Esophagus muscularis mucosa (tissue), 4 donors: ENCODE results near the gene PDE4D. TPM values are rescaled to one million over a fixed set of nuclear protein-coding genes. Genes with fewer than 3 reads are reported as not detected.

ENCODE experiments used
- DNase-seq: peaks from one replicate; pipeline ENCODE4 v3.0.0-alpha.2; 2017; ENCODE audit errors: extremely low spot score
- H3K27ac ChIP-seq, 4 donors: fragments of 200-600 bp; sonication (generic); replicated peaks in 1 of 4; 1 replicate in 3 of 4; 2 replicates in 1 of 4; pipeline ENCODE4 v1.5.1; 2016 to 2019; ENCODE audit warnings: mild to moderate bottlenecking in 1 of 4
- H3K27me3 ChIP-seq, 4 donors: fragments of 200-600 bp; sonication (generic); one replicate each; pipeline versions ENCODE4 v1.5.1 to v1.6.0; 2016 to 2019
- H3K36me3 ChIP-seq, 4 donors: fragments of 200-600 bp; sonication (generic); one replicate each; pipeline ENCODE4 v1.5.1; 2016 to 2019
- H3K4me1 ChIP-seq, 4 donors: fragments of 200-600 bp; sonication (generic); one replicate each; pipeline ENCODE4 v1.5.1; 2016 to 2019
- H3K4me3 ChIP-seq, 4 donors: fragments of 200-600 bp; sonication (generic); 1 replicate in 2 of 4; 2 replicates in 2 of 4; pipeline ENCODE4 v1.5.1; 2016 to 2019; ENCODE audit warnings: mild to moderate bottlenecking in 4 of 4, moderate library complexity in 1 of 4
- H3K9me3 ChIP-seq, 4 donors: fragments of 200-600 bp; sonication (generic); 1 replicate in 3 of 4; 2 replicates in 1 of 4; pipeline ENCODE4 v1.5.1; 2016 to 2019
- CTCF ChIP-seq, 3 experiments: fragments of 200-600 bp in 2 of 3; fragments of 450-650 bp in 1 of 3; sonication (generic) in 2 of 3; IDR thresholded peaks; one replicate each; pipeline ENCODE4 v1.5.1; 2017 to 2019; ENCODE audit warnings: antibody characterized with exemption in 3 of 3, mild to moderate bottlenecking in 2 of 3, moderate library complexity in 1 of 3
- EP300 ChIP-seq: sonication (generic); formaldehyde crosslinking; IDR thresholded peaks from one replicate; pipeline ENCODE4 v1.6.1; 2017; ENCODE audit warnings: antibody characterized with exemption
- POLR2A ChIP-seq: fragments of 450-650 bp; IDR thresholded peaks from one replicate; pipeline ENCODE4 v1.6.1; 2017; ENCODE audit warnings: antibody characterized with exemption, moderate library complexity, mild to moderate bottlenecking, low read depth
- POLR2AphosphoS5 ChIP-seq, 2 donors: sonication (generic); formaldehyde crosslinking; IDR thresholded peaks; one replicate each; pipeline ENCODE4 v1.6.1; 2017; ENCODE audit warnings: antibody characterized with exemption in 2 of 2
- WGBS: methylation state at CpG from one replicate; pipeline ENCODE4 v1.1.5; 2018; 5-methylcytosine and 5-hydroxymethylcytosine counted together
- intact Hi-C: fragments of 100-400 bp; cut with DNase I; formaldehyde crosslinking; loops from one replicate; pipeline ENCODE4 v1.15.1; 2023
- total RNA-seq, 4 donors: library from RNA; depleted of rRNA; stranded (reverse); fragments of >200 nt; gene quantifications; one replicate each; pipeline versions ENCODE4 v1.1.0 to v1.2.1, GENCODE V29; 2016

Gene PDE4D
- total RNA-seq, 4 donors from 2014 or later = 39.2 to 87.0 (median 50.2) TPM

GRCh38 chr5:58929726-58930125, 963.8 kb downstream of the PDE4D start:
- Histone ChIP-seq H3K4me3 (no peak overlapping the region), H3K4me1 (peaks cover 0 to 19% (median 14%) of the 10 kb centered on the region in 4 donors), H3K36me3 (no peaks in the 10 kb centered on the region), H3K27me3 (no peaks in the 10 kb centered on the region), H3K27ac (no peak overlapping the region), H3K9me3 (no peaks in the 10 kb centered on the region)
- 88% methylated on average over 1 of the region's 1 CpG for WGBS
- DNase-seq = no peak
- TF ChIP-seq EP300 (no peak), CTCF (IDR thresholded peaks at IDR 0.05) (no peak), POLR2A (no peak), POLR2AphosphoS5 (IDR thresholded peaks at IDR 0.05) (no peak)
- intact Hi-C loops = no loop called here

DNA sequence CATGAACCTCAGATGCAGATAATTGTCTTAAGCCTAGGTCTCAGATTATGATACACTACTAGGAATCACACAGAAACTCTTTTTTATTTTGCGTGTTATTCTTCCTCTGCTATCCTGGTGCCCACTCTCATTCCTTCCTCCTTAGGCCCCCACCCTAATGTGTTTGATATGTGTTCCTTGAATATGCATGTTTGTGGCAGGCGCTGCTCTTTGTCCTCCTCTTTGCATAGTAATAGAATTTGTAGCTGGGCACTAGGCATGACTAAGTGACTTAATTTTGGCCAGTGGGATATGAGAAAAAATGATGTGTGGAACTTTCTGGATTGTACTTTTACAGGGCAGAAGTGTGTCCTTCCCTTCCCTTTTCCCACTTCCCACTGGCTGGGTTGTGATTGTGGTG, 965.6 kb downstream of the PDE4D start:
- WGBS = 93% methylated on average over 2 of the region's 2 CpGs
- intact Hi-C loops = no loop called here

GRCh38 chr5:58927181-58927580, 966.3 kb downstream of the PDE4D start:
- no peaks in the 10 kb centered on the region for H3K9me3 ChIP-seq
- TF ChIP-seq CTCF (IDR thresholded peaks at IDR 0.05) = no peak
- TF ChIP-seq POLR2A = no peak
- no peak for TF ChIP-seq POLR2AphosphoS5 (IDR thresholded peaks at IDR 0.05)
- no peak for TF ChIP-seq EP300
- H3K36me3 ChIP-seq = no peaks in the 10 kb centered on the region
- intact Hi-C loops = no loop called here
- no peak overlapping the region for H3K27ac ChIP-seq
- no peaks in the 10 kb centered on the region for H3K27me3 ChIP-seq
- WGBS = 91% methylated on average over 2 of the region's 2 CpGs
- H3K4me3 ChIP-seq = no peak overlapping the region
- H3K4me1 ChIP-seq = peaks cover 0 to 32% (median 31%) of the 10 kb centered on the region in 4 donors
- DNase-seq = no peak

More for the DNA sequence above, 965.6 kb downstream of the PDE4D start:
- no peak overlapping the region for H3K27ac ChIP-seq
- TF ChIP-seq POLR2A (no peak), CTCF (IDR thresholded peaks at IDR 0.05) (no peak), EP300 (no peak), POLR2AphosphoS5 (IDR thresholded peaks at IDR 0.05) (no peak)
- DNase-seq = no peak
- no peaks in the 10 kb centered on the region for H3K9me3 ChIP-seq
- no peak overlapping the region for H3K4me3 ChIP-seq
- no peaks in the 10 kb centered on the region for H3K36me3 ChIP-seq
- peaks cover 0 to 28% (median 24%) of the 10 kb centered on the region in 4 donors for H3K4me1 ChIP-seq
- no peaks in the 10 kb centered on the region for H3K27me3 ChIP-seq

- TF ChIP-seq CTCF (IDR thresholded peaks at IDR 0.05) (no peak), POLR2A (no peak), POLR2AphosphoS5 (IDR thresholded peaks at IDR 0.05) (no peak), EP300 (no peak)
- Histone ChIP-seq H3K9me3 (no peaks in the 10 kb centered on the region), H3K27me3 (no peaks in the 10 kb centered on the region), H3K4me3 (no peak overlapping the region), H3K27ac (no peak overlapping the region), H3K4me1 (peaks cover 0 to 39% (median 34%) of the 10 kb centered on the region in 4 donors), H3K36me3 (no peaks in the 10 kb centered on the region)
- intact Hi-C loops = no loop called here
- 59% methylated on average over 6 of the region's 6 CpGs for WGBS
- no peak for DNase-seq
Measured at GRCh38 chr5:58926541-58926935, 967.0 kb downstream of the PDE4D start.
